Measurements from ENCODE around the gene NAT14.
A peak's percentile ranks its signal among the peaks of the same experiment; 100 is the strongest.

The NAT14 gene

GRCh38 chr19:55479451-55480230 lies 5.3 kb upstream of the NAT14 start:
- no peak overlapping the region for H3K27ac ChIP-seq
- TF ChIP-seq, protein P1, sequence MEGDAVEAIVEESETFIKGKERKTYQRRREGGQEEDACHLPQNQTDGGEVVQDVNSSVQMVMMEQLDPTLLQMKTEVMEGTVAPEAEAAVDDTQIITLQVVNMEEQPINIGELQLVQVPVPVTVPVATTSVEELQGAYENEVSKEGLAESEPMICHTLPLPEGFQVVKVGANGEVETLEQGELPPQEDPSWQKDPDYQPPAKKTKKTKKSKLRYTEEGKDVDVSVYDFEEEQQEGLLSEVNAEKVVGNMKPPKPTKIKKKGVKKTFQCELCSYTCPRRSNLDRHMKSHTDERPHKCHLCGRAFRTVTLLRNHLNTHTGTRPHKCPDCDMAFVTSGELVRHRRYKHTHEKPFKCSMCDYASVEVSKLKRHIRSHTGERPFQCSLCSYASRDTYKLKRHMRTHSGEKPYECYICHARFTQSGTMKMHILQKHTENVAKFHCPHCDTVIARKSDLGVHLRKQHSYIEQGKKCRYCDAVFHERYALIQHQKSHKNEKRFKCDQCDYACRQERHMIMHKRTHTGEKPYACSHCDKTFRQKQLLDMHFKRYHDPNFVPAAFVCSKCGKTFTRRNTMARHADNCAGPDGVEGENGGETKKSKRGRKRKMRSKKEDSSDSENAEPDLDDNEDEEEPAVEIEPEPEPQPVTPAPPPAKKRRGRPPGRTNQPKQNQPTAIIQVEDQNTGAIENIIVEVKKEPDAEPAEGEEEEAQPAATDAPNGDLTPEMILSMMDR (conservative IDR thresholded peaks at IDR 0.05), result no peak
- TF ChIP-seq ZFX (IDR thresholded peaks at IDR 0.05), result no peak

GRCh38 chr19:55481148-55481793 lies 3.7 kb upstream of the NAT14 start:
- H3K27ac ChIP-seq, result no peak overlapping the region
- no peak for TF ChIP-seq ZFX (IDR thresholded peaks at IDR 0.05)
- TF ChIP-seq, protein P1 (conservative IDR thresholded peaks at IDR 0.05), result no peak

- TF ChIP-seq, protein P1 (conservative IDR thresholded peaks at IDR 0.05), result no peak
- no peak for TF ChIP-seq ZFX (IDR thresholded peaks at IDR 0.05)
- H3K27ac ChIP-seq, result no peak overlapping the region
Observed at GRCh38 chr19:55481794-55482155, 3.2 kb upstream of the NAT14 start.

DNA sequence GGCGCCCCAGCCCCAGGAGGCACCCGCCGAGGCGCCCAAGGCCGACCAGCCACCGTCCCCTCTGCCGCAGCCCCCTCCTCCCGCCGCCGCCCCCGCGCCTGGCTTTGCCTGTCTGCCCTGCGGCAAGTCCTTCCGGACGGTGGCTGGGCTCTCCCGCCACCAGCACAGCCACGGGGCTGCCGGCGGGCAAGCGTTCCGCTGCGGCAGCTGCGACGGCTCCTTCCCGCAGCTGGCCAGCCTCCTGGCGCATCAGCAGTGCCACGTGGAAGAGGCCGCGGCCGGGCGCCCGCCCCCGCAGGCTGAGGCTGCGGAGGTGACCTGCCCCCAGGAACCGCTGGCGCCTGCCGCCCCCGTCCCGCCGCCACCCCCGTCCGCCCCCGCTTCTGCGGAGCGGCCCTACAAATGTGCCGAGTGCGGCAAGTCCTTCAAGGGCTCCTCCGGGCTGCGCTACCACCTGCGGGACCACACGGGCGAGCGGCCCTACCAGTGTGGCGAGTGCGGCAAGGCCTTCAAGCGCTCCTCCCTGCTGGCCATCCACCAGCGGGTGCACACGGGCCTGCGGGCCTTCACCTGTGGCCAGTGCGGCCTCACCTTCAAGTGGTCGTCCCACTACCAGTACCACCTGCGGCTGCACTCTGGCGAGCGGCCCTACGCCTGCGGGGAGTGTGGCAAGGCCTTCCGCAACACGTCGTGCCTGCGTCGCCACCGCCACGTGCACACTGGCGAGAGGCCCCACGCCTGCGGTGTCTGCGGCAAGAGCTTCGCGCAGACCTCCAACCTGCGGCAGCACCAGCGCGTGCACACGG lies 2.6 kb upstream of the NAT14 start:
- no peak overlapping the region for H3K27ac ChIP-seq

GRCh38 chr19:55482967-55483705 lies 1.9 kb upstream of the NAT14 start:
- TF ChIP-seq, protein P1 (conservative IDR thresholded peaks at IDR 0.05), result no peak
- TF ChIP-seq ZFX (IDR thresholded peaks at IDR 0.05), result no peak
- no peak overlapping the region for H3K27ac ChIP-seq

More for the DNA sequence above, 2.6 kb upstream of the NAT14 start:
- no peak for TF ChIP-seq ZFX (IDR thresholded peaks at IDR 0.05)
- TF ChIP-seq, protein P1 (conservative IDR thresholded peaks at IDR 0.05), result no peak

DNA sequence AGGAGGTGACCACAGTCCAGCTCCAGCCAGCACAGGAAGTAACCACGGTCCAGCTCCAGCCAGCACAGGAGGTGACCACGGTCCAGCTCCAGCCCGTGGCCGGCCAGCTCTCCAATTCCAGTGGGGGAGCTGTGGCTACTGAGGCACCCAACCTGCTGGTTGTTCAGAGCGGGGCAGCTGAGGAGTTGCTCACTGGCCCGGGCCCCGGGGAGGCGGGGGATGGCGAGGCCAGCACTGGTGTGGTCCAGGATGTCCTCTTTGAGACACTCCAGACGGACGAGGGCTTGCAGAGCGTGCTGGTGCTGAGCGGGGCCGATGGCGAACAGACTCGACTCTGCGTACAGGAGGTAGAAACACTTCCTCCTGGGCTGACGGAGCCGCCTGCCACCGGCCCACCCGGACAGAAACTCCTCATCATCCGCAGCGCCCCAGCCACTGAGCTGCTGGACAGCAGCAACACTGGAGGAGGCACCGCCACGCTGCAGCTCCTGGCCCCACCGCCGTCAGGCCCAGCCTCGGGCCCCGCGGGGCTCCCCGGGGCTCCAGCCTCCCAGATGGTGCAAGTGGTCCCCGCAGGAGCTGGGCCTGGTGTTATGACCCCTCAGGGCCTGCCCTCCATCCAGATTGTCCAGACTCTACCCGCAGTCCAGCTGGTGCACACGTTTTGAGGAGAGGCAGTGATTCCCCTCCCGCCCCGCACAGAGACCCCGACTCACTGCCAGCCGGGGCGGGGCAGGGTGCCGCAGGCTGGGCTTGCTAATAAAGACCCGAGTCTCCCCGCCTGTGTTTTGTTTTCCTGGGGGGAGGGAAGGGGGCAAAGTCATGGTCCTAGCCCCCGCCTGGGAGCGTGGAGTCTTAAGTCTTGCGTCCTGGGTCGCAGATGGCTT lies 1.0 kb upstream of the NAT14 start:
- TF ChIP-seq, protein P1 (conservative IDR thresholded peaks at IDR 0.05), result no peak
- no peak for TF ChIP-seq ZFX (IDR thresholded peaks at IDR 0.05)
- peak overlapping the region; percentile 82 for H3K27ac ChIP-seq
